ENCODE data around the gene KANSL2.
"Not testable (repeated sequence)": the region's sequence is repeated elsewhere in the genome, so short reads cannot be mapped to it uniquely, and the experiment has no call there.

KANSL2 gene

DNA sequence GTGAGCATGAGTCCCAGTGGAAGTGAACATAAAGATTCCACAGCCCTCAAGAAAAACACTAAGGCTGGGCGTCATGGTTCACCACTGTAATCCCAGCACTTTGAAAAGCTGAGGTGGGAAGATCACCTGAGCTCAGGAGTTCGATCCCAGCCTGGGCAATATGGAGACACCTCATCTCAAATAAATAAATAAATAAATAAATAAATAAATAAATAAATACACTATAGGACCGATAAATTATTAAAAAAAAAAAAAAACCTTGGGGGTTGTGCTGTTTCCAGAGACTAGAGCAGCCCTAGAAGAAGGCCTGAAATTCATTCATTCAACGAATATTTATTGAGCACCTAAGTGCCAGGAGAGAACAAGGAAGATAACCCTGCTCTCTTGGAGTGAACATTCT lies 1.5 kb upstream of the KANSL2 start:
- no peak for DNase-seq (ENCODE audit: low read depth in 1 of 2, low spot score in 1 of 2)

DNA sequence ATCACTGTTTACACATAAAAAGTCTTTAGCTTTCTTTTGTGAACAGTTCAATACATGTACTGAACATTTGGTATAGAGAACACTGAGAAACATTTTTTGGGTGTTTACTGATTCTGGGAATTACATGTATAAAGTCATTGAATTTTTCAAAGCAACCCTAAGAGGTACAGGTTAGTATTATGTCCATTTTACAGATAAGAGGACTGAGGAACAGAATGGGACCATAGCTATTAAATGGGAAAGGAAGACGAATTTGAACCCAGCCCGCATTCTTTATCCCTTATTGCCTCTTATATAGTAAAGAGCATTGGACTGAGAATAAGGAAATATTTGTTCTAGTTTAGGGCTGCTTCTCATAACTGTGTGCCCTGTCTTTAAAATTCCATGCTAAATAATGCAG lies 889 bp upstream of the KANSL2 start:
- DNase-seq (ENCODE audit: low read depth in 1 of 2, low spot score in 1 of 2): no peak

DNA sequence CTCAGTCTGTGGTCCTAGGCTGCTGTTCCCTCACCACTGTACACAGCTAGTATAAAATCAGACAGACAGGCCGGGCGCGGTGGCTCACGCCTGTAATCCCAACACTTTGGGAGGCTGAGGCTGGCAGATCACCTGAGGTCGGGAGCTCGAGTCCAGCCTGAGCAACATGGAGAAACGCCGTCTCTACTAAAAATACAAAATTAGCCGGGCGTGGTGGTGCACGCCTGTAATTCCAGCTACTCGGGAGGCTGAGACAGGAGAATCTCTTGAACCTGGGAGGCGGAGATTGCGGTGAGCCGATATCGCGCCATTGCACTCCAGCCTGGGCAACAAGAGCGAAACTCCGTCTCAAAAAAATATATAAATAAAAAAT lies 481 bp upstream of the KANSL2 start:
- not testable (repeated sequence) for DNase-seq (ENCODE audit: low read depth in 1 of 2, low spot score in 1 of 2)

DNA sequence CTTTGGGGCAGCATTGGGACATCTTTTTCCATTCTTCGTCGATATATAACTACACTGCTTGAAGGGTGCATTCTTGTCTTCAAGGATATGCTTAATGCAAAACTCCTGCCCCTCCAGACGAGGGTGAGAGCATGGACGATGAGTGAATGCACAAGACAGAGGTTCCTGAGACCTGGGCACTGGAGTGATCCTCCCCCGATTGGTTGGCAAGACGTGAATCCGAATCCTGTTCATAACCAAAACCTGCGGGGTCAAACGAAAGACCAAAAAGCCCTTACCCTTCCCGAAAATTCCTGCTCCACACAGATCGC lies 684 bp downstream of the KANSL2 start:
- DNase-seq (ENCODE audit: low read depth in 1 of 2, low spot score in 1 of 2): no peak

DNA sequence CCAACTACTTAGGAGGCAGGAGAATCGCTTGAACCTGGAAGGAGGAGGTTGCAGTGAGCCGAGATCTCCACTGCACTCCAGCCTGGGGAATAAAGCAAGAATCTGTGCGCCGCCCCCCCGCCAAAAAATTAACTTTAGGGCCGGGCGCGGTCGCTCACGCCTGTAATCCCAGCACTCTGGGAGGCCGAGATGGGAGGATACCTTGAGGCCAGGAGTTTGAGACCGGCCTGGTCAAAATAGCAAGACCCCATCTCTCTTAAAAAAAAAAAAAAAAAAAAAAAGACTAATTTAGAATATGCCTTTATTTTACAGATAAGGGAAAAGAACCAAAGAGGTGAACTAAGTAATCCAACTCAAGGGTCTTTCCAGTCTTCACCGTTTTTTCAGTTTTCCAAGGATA lies 1.2 kb downstream of the KANSL2 start:
- DNase-seq (ENCODE audit: low read depth in 1 of 2, low spot score in 1 of 2): no peak

DNA sequence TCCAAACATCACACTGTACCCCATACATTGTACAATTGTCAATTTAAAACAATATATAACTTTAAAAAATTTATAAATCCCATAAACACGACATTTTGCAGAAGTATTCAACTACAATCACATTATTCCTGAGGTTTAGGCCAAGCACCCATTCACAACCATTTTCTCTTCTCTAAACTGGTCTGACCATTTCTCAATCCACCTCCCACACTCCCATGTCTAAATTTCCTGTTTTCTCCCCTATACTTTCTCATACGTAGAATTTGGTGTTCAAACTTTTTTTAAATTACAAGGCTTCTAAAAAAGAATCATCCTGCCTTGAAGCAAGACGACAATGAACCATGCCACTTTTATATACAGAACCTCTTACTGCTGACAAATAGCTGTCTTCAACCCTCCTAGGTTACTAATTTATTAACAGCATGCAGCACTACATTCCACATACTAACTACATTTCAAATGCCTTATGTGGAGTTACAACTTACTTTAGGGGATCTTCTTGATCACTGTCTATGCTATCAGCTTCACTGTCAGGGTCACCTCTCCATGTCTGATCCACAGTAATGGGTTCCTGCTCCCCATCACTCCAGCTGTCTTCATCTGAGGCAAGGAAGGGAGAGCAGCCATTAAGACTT lies 3.4 kb downstream of the KANSL2 start:
- DNase-seq (ENCODE audit: low read depth in 1 of 2, low spot score in 1 of 2): no peak

DNA sequence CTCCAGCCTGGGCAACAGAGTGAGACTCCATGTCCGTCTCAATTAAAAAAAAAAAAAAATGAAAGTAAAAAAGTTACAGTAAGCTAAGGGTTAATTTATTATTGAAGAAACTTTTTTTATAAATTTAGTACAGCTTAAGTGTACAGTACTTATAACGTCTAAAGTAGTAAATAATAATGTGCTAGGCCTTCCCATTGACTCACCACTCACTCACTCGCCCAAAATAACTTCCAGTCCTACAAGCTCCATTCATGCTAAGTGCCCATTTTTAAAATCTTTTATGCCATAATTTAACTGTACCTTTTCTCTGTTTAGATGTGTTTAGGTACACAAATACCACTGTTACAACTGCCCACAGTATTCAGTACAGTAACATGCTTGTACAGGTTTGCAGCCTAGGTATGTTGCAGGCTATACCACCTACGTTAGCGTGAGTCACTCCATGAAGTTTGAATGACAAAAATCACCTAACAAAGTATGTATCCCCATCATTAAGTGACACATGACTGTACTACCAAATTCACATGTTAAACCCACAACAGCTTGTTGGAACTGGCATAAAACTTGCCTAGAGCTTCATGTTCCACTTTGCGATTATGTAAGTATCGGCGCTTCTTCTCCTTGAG lies 10.7 kb downstream of the KANSL2 start:
- no peak for DNase-seq (ENCODE audit: low read depth in 1 of 2, low spot score in 1 of 2)

DNA sequence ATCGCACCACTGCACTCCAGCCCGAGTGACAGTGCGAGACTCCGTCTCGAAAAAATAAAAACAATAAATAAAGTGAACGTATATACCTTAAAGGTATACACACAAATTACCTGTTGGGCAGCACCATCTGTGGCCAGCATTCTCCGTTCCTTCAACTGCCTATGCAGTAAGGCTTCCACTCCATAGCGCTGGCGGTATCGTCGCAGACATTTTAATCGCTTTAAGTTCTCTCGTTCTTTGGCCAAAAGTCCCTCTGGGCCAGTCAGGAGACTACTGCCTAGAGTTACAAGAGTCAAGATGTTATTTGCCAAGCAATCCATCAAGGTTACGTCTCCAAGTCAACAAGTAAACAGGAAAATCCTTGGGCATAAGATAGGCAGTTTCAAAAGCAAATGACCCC lies 13.0 kb downstream of the KANSL2 start:
- DNase-seq (ENCODE audit: low read depth in 1 of 2, low spot score in 1 of 2): no peak

DNA sequence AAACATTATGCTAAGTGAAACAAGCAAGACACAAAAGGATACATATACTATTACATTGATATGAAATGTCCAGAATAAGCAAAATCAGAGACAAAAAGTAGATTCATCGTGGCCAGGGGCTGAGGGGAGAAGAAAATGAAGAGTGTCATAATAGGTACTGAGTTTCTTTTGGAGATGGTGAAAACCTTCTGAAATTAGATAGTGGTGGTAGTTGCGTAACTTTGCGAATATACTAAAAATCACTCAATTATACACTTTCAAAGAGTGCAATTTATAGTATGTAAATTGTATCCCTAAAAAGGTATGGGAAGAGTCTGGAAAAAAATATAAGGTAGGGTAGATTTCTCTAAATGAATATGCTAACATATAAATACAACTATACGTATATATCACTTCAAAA lies 22.2 kb downstream of the KANSL2 start:
- DNase-seq (ENCODE audit: low read depth in 1 of 2, low spot score in 1 of 2): no peak

DNA sequence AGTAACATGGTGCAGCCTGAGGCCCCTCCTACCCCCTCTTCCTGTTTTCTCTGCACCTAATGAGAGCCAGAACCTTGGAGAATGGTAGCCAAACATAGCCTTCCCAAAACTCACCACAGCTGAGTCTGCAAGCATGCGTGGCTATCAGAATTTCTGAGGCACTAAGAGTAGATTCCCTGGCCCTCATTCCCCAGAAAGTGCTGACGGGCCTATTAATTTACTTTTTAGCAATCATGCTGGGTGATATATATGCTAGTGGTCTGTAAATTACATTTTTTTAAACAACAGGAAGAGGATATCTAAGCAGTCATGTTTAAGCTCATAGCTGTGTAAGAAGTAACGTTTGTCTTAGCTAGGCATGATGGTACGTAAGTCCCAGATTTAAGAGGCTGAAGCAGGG lies 30.4 kb downstream of the KANSL2 start:
- DNase-seq (ENCODE audit: low read depth in 1 of 2, low spot score in 1 of 2): no peak

DNA sequence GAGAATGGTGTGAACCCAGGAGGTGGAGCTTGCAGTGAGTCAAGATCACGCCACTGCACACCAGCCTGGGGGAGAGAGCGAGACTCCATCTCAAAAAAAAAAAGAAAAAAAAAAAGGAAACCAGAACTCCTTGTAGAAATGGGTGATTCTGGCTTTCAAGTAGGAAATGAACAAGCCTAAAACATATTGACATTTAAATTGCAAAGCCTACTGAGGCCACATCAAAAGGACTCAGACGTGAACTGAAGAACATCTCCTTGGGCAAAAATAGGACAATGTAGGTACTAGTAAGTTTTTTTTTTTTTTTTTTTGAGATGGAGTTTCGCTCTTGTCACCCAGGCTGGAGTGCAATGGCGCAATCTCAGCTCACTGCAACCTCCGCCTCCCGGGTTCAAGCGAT lies 36.7 kb downstream of the KANSL2 start:
- DNase-seq (ENCODE audit: low read depth in 1 of 2, low spot score in 1 of 2): not testable (repeated sequence)

DNA sequence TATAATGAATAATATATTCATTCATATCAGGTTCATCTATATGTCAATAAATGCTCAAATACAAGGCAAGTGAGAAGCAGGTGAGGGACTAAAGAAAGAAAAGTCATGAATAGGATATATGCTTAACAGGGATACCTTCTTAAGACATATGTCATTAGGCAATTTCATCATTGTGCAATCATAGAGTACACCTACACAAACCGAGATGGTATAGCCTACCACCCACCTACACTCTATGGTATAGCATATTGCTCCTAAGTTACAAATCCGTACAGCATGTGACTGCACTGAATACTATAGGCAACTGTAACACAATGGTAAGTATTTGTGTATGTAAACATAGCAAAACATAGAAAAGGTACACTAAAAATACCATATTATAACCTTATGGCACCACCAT lies 39.0 kb downstream of the KANSL2 start:
- DNase-seq (ENCODE audit: low read depth in 1 of 2, low spot score in 1 of 2): no peak

DNA sequence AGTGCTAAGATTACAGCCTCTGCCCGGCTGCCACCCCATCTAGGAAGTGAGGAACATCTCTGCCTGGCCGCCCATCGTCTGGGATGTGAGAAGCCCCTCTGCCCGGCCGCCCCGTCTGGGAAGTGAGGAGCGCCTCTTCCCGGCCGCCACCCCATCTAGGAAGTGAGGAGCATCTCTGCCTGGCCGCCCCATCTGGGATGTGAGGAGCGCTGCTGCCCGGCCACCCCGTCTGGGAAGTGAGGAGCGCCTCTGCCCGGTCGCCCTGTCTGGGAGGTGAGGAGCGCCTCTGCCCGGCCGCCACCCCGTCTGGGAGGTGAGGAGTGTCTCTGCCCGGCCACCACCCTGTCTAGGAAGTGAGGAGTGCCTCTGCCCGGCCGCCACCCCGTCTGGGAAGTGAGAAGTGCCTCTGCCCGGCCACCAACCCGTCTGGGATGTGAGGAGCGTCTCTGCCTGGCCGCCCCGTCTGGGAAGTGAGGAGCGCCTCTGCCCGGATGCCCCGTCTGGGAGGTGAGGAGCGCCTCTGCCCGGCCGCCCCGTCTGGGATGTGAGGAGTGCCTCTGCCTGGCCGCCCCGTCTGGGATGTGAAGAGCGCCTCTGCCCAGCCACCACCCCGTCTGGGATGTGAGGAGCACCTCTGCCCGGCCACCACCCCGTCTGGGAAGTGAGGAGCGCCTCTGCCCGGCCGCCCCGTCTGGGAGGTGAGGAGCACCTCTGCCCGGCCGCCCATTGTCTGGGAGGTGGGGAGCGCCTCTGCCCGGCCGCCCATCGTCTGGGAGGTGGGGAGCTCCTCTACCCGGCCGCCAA lies 40.1 kb downstream of the KANSL2 start:
- DNase-seq (ENCODE audit: low read depth in 1 of 2, low spot score in 1 of 2): not testable (repeated sequence)

DNA sequence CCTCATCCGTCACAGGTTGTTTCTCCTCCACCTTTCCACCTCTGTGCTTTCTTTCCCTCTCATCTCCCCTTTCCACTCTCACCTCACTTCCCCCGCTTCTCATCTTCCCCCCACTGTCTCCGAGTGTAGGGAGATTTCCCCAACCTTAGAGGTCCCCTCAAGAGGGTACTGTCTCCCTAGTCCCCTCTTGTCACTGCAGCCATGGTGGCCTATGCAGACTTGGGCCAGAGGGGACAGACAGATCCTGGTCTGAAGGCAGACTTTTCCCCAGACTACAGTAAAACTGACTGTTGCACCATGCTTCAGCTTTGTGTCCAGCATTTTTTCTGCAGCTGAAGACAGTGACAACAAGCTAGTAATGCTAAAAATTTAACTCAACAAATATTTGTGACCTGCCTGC lies 41.2 kb downstream of the KANSL2 start:
- no peak for DNase-seq (ENCODE audit: low read depth in 1 of 2, low spot score in 1 of 2)

DNA sequence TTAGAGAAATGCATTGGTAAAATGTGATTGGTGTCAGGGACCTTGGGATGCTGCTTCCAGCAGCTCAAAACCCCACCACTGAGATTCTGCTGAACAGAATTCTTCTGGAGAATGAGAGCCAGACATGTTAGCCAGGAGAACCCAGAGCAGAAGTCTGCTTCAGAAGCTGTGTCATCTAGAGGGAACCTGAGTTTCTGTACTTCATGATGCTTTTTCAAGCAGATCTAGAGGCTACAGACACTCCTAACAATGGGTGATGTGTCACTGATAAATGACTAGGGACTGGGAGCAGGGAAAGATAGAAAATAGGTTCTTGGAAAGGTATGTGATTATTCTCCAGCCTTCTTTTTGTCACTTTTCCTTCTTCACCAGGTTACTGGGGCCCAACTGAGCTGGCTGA lies 41.6 kb downstream of the KANSL2 start:
- no peak for DNase-seq (ENCODE audit: low read depth in 1 of 2, low spot score in 1 of 2)

DNA sequence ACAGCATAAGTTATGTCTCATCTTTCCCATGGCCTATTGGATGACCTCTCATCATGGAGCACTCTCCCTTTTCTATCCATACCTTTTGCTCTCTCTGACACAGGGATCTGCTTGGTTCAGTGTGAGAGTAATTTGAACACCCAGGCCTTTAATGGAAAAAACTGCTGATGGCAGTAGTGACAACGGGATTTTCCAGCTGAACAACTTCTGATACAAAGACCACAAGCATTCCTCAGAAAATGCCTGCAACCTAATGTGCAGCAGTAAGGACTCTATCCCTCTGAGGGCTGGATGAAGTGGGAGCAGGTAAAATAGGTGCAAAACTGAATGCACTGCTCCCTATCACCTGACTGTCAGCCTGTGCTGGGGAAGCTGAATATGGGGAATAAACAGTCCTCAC lies 51.0 kb downstream of the KANSL2 start:
- DNase-seq (ENCODE audit: low read depth in 1 of 2, low spot score in 1 of 2): no peak

DNA sequence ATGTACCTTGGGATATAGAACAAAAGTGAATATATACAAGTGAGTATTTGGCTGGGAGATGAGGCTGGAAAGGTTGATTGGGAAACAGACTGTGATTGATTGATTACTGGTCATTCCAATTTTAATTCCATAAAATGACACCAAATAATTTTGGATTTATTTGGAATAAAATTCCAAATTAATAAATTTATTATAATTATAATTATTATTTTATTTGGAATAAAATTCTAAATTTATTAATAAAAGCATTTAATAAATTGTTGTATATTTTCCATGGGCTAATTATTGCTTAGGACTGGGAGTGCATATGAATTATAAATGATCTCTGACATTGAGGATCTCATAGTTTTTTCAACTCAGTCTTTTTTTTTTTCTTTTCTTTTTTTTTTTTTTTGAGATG lies 51.7 kb downstream of the KANSL2 start:
- no peak for DNase-seq (ENCODE audit: low read depth in 1 of 2, low spot score in 1 of 2)

DNA sequence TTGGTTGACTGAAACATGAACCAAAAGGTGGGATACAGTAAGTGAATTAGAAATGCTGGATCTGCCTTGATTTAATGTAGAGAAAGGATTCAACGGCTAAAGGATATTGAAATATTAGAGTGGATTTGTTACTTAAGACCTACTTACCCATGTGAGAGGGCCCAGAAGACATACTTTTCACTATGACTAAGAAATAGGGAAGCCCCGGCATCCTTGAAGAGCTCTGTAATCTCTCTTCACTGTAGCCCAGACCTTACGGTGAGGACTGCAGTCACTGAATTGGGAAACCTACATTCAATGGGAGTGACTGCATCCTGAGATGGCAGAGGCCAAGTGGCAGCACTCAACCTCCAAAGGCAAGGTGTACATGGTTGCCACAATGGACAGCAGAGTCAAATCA lies 52.5 kb downstream of the KANSL2 start:
- no peak for DNase-seq (ENCODE audit: low read depth in 1 of 2, low spot score in 1 of 2)

DNA sequence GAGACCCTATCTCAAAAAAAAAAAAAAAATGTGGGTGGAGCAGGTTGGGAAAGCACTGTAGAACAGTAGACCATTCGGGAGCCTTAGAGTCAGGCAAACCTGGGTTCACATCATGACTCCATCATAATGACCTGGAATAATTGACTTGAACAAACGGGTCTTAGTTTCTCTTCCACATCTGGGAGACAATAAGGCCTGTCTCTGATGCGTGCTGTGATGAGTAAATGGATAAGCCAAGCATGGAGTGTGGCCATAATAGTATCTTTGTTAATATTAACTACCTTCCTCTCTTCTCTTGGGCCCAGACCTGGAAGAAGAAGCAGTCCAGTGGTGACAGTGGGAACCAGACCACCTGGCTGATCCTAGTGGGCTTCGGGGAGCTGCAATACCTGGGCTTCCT lies 54.5 kb downstream of the KANSL2 start:
- no peak for DNase-seq (ENCODE audit: low read depth in 1 of 2, low spot score in 1 of 2)

DNA sequence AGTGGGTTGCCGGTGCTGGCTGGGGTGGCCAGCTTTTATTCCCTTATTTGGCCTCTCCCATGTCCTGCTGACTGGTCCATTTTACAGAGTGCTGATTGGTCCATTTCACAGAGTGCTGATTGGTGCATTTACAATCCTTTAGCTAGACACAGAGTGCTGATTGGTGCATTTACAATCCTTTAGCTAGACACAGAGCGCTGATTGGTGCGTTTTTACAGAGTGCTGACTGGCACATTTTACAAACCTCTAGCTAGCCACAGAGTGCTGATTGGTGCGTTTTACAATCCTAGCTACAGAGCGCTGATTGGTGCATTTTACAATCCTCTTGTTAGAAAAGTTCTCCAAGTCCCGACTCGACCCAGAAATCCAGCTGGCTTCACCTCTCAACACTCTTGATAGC lies 59.0 kb downstream of the KANSL2 start:
- not testable (repeated sequence) for DNase-seq (ENCODE audit: low read depth in 1 of 2, low spot score in 1 of 2)

DNA sequence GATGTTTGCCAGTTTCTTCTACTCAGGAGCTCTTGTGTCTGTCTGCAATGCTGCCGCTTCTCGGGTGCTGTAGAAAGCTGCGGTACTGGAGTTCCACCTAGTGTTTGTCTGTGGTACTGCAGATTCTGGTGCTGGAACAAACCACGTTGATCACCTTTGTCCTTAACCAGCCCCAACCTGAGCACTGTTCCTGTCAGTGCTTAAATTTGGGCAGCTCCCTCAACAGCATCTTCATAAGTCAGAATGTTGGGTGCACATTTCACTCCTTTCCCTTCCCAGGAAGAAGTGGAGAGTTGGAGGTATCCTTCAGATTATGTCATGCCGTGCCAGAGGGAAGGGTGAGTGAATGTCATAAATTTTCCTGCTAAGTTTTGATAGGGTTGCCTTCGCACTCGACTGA lies 63.5 kb downstream of the KANSL2 start:
- DNase-seq (ENCODE audit: low read depth in 1 of 2, low spot score in 1 of 2): peak; percentile 25 to 55

DNA sequence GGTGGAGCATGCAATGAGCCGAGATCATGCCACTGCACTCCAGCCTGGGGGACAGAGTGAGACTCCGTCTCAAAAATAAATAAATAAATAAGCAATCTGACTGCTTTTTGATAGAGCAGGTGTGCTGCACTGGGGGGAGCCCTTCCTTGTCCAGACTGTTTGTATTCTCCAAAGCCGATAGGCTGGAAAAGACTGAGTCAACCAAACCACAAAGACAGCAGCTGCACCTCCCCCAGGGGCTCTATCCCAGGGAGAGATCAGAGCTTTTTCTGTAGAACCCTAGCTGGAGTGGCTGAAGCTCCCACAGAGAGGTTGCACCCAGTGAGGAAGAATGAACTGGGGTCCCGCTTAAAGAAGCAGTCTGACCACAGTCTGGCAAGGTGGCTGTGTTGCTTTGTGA lies 66.4 kb downstream of the KANSL2 start:
- no peak for DNase-seq (ENCODE audit: low read depth in 1 of 2, low spot score in 1 of 2)

DNA sequence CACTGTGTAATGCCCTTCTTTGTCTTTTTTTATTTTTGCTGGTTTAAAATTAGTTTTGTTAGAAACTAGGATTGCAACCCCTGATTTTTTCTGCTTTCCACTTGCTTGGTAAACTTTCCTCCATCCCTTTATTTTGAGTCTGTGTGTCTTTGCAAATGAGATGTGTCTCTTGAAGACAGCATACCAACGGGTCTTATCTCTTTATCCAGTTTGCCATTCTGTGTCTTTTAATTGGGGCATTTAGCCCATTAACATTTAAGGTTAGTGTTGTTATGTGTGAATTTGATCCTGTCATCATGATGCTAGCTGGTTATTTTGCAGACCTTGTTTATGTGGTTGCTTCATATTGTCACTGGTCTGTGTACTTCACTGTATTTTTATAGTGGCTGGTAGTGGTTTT lies 68.7 kb downstream of the KANSL2 start:
- DNase-seq (ENCODE audit: low read depth in 1 of 2, low spot score in 1 of 2): no peak

All from stimulated activated CD4-positive, alpha-beta T cell treated with anti-CD3 and anti-CD28 coated beads, Interleukin-15, amount 100 ng/mL, for 1 hour (primary cell).